Endothelial cell of umbilical vein (primary cell): ENCODE results near the gene PIP4K2B. TPM values are rescaled to one million over a fixed set of nuclear protein-coding genes. Genes with fewer than 3 reads are reported as not detected.
A peak's percentile ranks its signal among the peaks of the same experiment; 100 is the strongest.

Source experiments
- BruUV-seq: library from RNA; stranded (reverse); fragments of 400-500 nt; replicated peaks from 2 replicates; lab custom pipeline; 2021; lab: Mats Ljungman, UMichigan
- CTCF ChIA-PET: fragments of 300-600, 350-600 bp; sonication (Branson Sonifier 250); formaldehyde crosslinking; loops from one replicate; lab custom pipeline; 2021; ENCODE audit warnings: antibody characterized with exemption, inconsistent platforms; lab: Charles Lee
- POLR2A ChIA-PET: fragments of 300-600, 350-600 bp; sonication (Branson Sonifier 250); formaldehyde crosslinking; loops from one replicate; lab custom pipeline; 2021; ENCODE audit warnings: antibody characterized with exemption, inconsistent platforms; lab: Charles Lee
- DNase-seq: peaks from one replicate; pipeline ENCODE4 v3.0.0-alpha.2; 2011; ENCODE audit warnings: low read depth, low spot score
- FAIRE-seq: peaks from 2 replicates; lab custom pipeline; 2011; peaks lifted over from hg19 to GRCh38; lab: Jason Lieb, UNC
- H2AFZ ChIP-seq: 2 replicates; pipeline ENCODE4 v1.6.0; 2012; ENCODE audit warnings: low read depth, low read length, control low read depth, inconsistent platforms
- H3K27ac ChIP-seq: 2 replicates; pipeline ENCODE4 v1.5.1; 2011; ENCODE audit warnings: low read depth, mild to moderate bottlenecking, control low read depth, low read length, moderate library complexity; ENCODE audit not compliant: insufficient read depth
- H3K27me3 ChIP-seq, 2 experiments: 2 replicates each; pipeline versions ENCODE4 v1.6.0 to v1.6.1; 2011; ENCODE audit warnings: low read length in 2 of 2, mixed read lengths in 1 of 2; ENCODE audit not compliant: control insufficient read depth in 2 of 2, insufficient read depth in 2 of 2
- H3K36me3 ChIP-seq, 2 experiments: 2 replicates in 1 of 2; 3 replicates in 1 of 2; pipeline ENCODE4 v1.5.1; 2011; ENCODE audit warnings: low read length in 2 of 2, mild to moderate bottlenecking in 1 of 2, moderate library complexity in 1 of 2; ENCODE audit not compliant: control insufficient read depth in 2 of 2, insufficient read depth in 2 of 2; ENCODE audit errors: extremely low read depth in 1 of 2
- H3K4me1 ChIP-seq: 3 replicates; pipeline ENCODE4 v1.5.1; 2011; ENCODE audit warnings: mild to moderate bottlenecking, low read length; ENCODE audit not compliant: control insufficient read depth, insufficient read depth; ENCODE audit errors: extremely low read depth
- H3K4me2 ChIP-seq: 2 replicates; pipeline ENCODE4 v1.6.1; 2011; ENCODE audit warnings: low read length, control low read depth, mixed read lengths; ENCODE audit not compliant: insufficient read depth
- H3K4me3 ChIP-seq, 3 experiments: fragments of 200-600 bp in 1 of 3; sonication (generic), shearing (Covaris generic) in 1 of 3; replicated peaks in 1 of 3; 2 replicates each; pipeline ENCODE4 v1.5.1; 2011 to 2016; ENCODE audit warnings: control low read depth in 3 of 3, low read length in 3 of 3, mild to moderate bottlenecking in 2 of 3, inconsistent platforms in 1 of 3, low read depth in 1 of 3, moderate library complexity in 1 of 3; ENCODE audit not compliant: insufficient read depth in 1 of 3
- H3K79me2 ChIP-seq: 2 replicates; pipeline ENCODE4 v1.6.0; 2012; ENCODE audit warnings: low read length, inconsistent platforms; ENCODE audit not compliant: control insufficient read depth, insufficient read depth
- H3K9ac ChIP-seq: replicated peaks from 2 replicates; pipeline ENCODE3; 2011; ENCODE audit warnings: low read length, control low read depth; ENCODE audit not compliant: insufficient read depth; ENCODE audit errors: extremely low read depth
- H3K9me1 ChIP-seq: replicated peaks from 3 replicates; pipeline ENCODE4 v1.6.0; 2011; ENCODE audit warnings: mild to moderate bottlenecking, low read length; ENCODE audit not compliant: control insufficient read depth, insufficient read depth; ENCODE audit errors: extremely low read depth
- H3K9me3 ChIP-seq: replicated peaks from 2 replicates; pipeline ENCODE4 v1.5.1; 2012; ENCODE audit warnings: low read length, inconsistent platforms; ENCODE audit not compliant: control insufficient read depth, insufficient read depth
- H4K20me1 ChIP-seq: replicated peaks from 2 replicates; pipeline ENCODE3; 2011; ENCODE audit warnings: mild to moderate bottlenecking, low read length; ENCODE audit not compliant: control insufficient read depth, insufficient read depth; ENCODE audit errors: extremely low read depth
- CTCF ChIP-seq, 2 donors: IDR thresholded peaks; 1 replicate in 1 of 2; 2 replicates in 1 of 2; pipeline ENCODE4 v1.5.1; 2011; ENCODE audit warnings: low read length in 2 of 2, mild to moderate bottlenecking in 2 of 2, moderate library complexity in 2 of 2, control low read depth in 1 of 2, inconsistent platforms in 1 of 2, low read depth in 1 of 2; ENCODE audit not compliant: insufficient read depth in 1 of 2; ENCODE audit errors: extremely low read depth in 1 of 2
- EZH2 ChIP-seq: IDR thresholded peaks from 2 replicates; pipeline ENCODE4 v1.6.1; 2012; ENCODE audit warnings: borderline replicate concordance, low read depth, mild to moderate bottlenecking, moderate library complexity, low read length, inconsistent platforms; ENCODE audit not compliant: severe bottlenecking
- FOS ChIP-seq: IDR thresholded peaks from 2 replicates; pipeline ENCODE4 v1.6.1; 2011; ENCODE audit warnings: mild to moderate bottlenecking, low read length, moderate library complexity, borderline replicate concordance; ENCODE audit not compliant: insufficient read depth
- GATA2 ChIP-seq: IDR thresholded peaks from 2 replicates; pipeline ENCODE4 v1.7.0; 2011; ENCODE audit warnings: low read depth, mild to moderate bottlenecking, moderate library complexity, mixed read lengths, low read length; ENCODE audit not compliant: insufficient read length, insufficient read depth
- JUN ChIP-seq: IDR thresholded peaks from 2 replicates; pipeline ENCODE4 v1.6.1; 2011; ENCODE audit warnings: borderline replicate concordance, low read depth; ENCODE audit not compliant: insufficient read length, insufficient read depth
- MAX ChIP-seq: IDR thresholded peaks from 2 replicates; pipeline ENCODE4 v1.6.1; 2011; ENCODE audit not compliant: insufficient read depth, insufficient read length
- MYC ChIP-seq: IDR thresholded peaks from one replicate; pipeline ENCODE4 v1.6.1; 2011; ENCODE audit warnings: mild to moderate bottlenecking, low read depth, low read length
- POLR2A ChIP-seq: IDR thresholded peaks from 2 replicates; pipeline ENCODE4 v1.6.1; 2012; ENCODE audit warnings: low read depth, mild to moderate bottlenecking, control low read depth, low read length
- POLR2AphosphoS5 ChIP-seq: IDR thresholded peaks from 2 replicates; pipeline ENCODE4 v1.6.1; 2012; ENCODE audit warnings: low read depth, mild to moderate bottlenecking, control low read depth, low read length, moderate library complexity; ENCODE audit not compliant: insufficient read depth
- dilution Hi-C: fragments of 300-500 bp; cut with MboI; formaldehyde crosslinking; loops from one replicate; pipeline ENCODE4 v1.15.0; 2019; ENCODE audit warnings: low sequenced_read_pairs; ENCODE audit not compliant: extremely low pct_ligation_motif_present
- intact Hi-C: fragments of 100-400 bp; cut with micrococcal nuclease; formaldehyde crosslinking; loops from one replicate; pipeline ENCODE4 v1.10.0; 2022
- polyA plus RNA-seq, 4 experiments: library from polyadenylated mRNA; depleted of rRNA in 3 of 4; stranded (reverse) in 3 of 4; unstranded in 1 of 4; fragments of >200 nt; gene quantifications; 2 replicates each; pipeline versions ENCODE4 v1.2.1 to v1.2.3, GENCODE V29; 2011 to 2012; ENCODE audit warnings: missing spikeins in 1 of 4
- total RNA-seq: library from RNA; stranded (reverse); gene quantifications from 2 replicates; pipeline ENCODE4 v1.2.3, GENCODE V29; 2021

Gene PIP4K2B
- total and polyA plus RNA-seq, 2 donors (not counting 3 experiments of a cell fraction or from before 2014, with no cell fraction given): 23.1 to 48.8 TPM

- peak overlapping the region in 2 of 3 experiments; percentile 40 to 50 for H3K4me3 ChIP-seq
- ChIA-PET CTCF (interaction anchor here (1.1 to 2.4 kb wide), 2 partner anchors 15 to 19 kb away, joined by 6 to 11 read pairs; no protein-coding TSS in a partner anchor), POLR2A (no interaction called here)
- no peak overlapping the region for H3K9ac ChIP-seq
- no peaks in the 10 kb centered on the region for H3K27me3 ChIP-seq
- peak overlapping the region; percentile 55 for H2AFZ ChIP-seq
- peaks cover 49% of the 10 kb centered on the region for H3K4me1 ChIP-seq
- intact Hi-C loops (loop anchor here (1.0 to 5.0 kb wide), 3 partner anchors 48 to 402 kb away; partner anchors contain the start of genes PIP4K2B and PLXDC1), dilution Hi-C loops (no loop called here)
- DNase-seq (peak; percentile 33), FAIRE-seq (no peak)
- TF ChIP-seq GATA2 (no peak), POLR2A (no peak), FOS (no peak), MAX (no peak), POLR2AphosphoS5 (no peak), EZH2 (no peak), CTCF (IDR thresholded peaks at IDR 0.05; ENCODE audit: extremely low read depth in 1 of 2, insufficient read depth in 1 of 2, low read depth in 1 of 2, low read length in 2 of 2) (no peak), JUN (no peak), MYC (no peak)
- peaks cover 2 to 5% of the 10 kb centered on the region in 2 experiments for H3K36me3 ChIP-seq
- no TSS peak for BruUV-seq
- no peaks in the 10 kb centered on the region for H3K9me1 ChIP-seq
- no peaks in the 10 kb centered on the region for H3K9me3 ChIP-seq
- H3K79me2 ChIP-seq: peaks cover 49% of the 10 kb centered on the region
- H3K4me2 ChIP-seq: peak overlapping the region; percentile 88
- peaks cover 1% of the 10 kb centered on the region for H4K20me1 ChIP-seq
- peak overlapping the region; percentile 4 for H3K27ac ChIP-seq
Observed at GRCh38 chr17:38750312-38751121, 48.8 kb downstream of the PIP4K2B start.
